Fibroblast of pulmonary artery (primary cell): ENCODE measurements around the gene SRSF2.
A peak's percentile ranks its signal among the peaks of the same experiment; 100 is the strongest.

Experiments used
- DNase-seq: peaks from one replicate; pipeline ENCODE4 v3.0.0-alpha.2; 2010; ENCODE audit warnings: low read depth
- H3K4me3 ChIP-seq: replicated peaks from 2 replicates; pipeline ENCODE4 v1.5.1; 2011; ENCODE audit warnings: low read depth, mild to moderate bottlenecking, control low read depth, low read length, moderate library complexity
- CTCF ChIP-seq: IDR thresholded peaks from 2 replicates; pipeline ENCODE4 v1.5.1; 2011; ENCODE audit warnings: mild to moderate bottlenecking, control low read depth, low read length, inconsistent platforms; ENCODE audit errors: missing control alignments

SRSF2 gene

GRCh38 chr17:76737676-76738467 is 741 bp upstream of the SRSF2 start, which contains the start of gene MFSD11:
Gene MFSD11, plus strand, starts transcription at chr17:76738119. Its CDS starts 234 bp downstream, at chr17:76738353.
- no peak for TF ChIP-seq CTCF
- peak within 1 kb of the TSS; percentile 95 for H3K4me3 ChIP-seq
- peak; percentile 96 for DNase-seq

GRCh38 chr17:76736349-76737081 is 616 bp downstream of the SRSF2 start:
- peak; percentile 10 for TF ChIP-seq CTCF
- peak; percentile 72 for DNase-seq
- peak overlapping the region; percentile 95 for H3K4me3 ChIP-seq

- no peak for DNase-seq
- TF ChIP-seq CTCF, result no peak
- H3K4me3 ChIP-seq, result peak overlapping the region; percentile 95
These were observed 1.4 kb downstream of the SRSF2 start for GRCh38 chr17:76735586-76736348.

GRCh38 chr17:76735006-76735405 is 2.1 kb downstream of the SRSF2 start:
- peak overlapping the region; percentile 95 for H3K4me3 ChIP-seq
- no peak for TF ChIP-seq CTCF
- DNase-seq, result peak; percentile 41

- H3K4me3 ChIP-seq, result peak overlapping the region; percentile 95
- TF ChIP-seq CTCF, result no peak
- peak; percentile 63 for DNase-seq
These were observed 2.9 kb downstream of the SRSF2 start for GRCh38 chr17:76734080-76734840.

GRCh38 chr17:76733618-76733957 is 3.5 kb downstream of the SRSF2 start:
- no peak for DNase-seq
- no peak for TF ChIP-seq CTCF
- H3K4me3 ChIP-seq, result peak overlapping the region; percentile 95
